ENCODE measurements around the gene COL6A2. TPM values are rescaled to one million over a fixed set of nuclear protein-coding genes. Genes with fewer than 3 reads are reported as not detected.

COL6A2 gene
- polyA plus RNA-seq, 4 donors = 184 to 330 (median 231) TPM

DNA sequence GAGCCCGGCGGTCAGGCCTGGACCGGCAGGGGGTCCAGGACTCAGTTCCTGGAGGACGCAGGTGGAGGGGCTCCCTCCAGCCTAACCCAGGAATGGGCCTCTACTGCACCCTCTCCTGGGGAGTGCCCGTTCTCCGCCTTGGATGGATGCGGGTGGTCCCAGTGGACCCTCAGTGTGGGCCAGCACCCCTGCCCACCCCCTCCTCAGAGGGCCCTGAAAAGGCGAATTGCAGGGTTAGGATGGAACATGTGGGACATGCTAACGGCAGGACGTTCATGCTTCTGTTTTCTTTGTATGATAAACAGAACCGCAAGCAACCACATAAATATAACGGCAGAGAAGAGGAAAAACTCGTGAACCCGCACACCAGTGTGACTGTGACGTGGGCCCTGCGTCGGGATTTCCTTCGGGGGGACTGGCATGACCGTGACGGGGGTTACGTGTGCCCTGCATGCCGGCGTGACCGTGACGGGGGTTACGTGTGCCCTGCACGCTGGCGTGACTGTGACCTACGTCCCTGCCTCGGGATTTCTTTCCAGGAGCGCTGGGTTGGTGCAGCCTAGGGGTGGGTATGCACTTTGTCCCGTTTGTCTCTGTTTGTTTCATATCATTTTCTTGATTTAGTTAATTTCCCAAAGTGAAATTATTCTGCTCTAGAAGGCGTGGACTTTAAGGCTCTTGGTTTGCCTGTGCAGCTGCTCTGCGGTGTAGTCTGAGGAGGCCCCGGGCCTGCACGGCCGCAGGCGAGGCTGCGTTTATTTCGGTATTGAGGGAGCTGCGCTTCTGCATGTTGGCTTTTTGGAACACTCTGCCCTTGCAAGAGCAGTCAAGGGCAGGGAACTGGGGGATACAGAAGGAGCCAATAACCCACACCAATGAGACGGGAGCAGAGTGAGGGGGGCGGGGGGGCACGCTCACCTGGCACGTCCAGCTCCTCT, 54.3 kb downstream of the COL6A2 start:
- no peak for DNase-seq (ENCODE audit: low read depth in 4 of 4, low spot score in 2 of 4)

DNA sequence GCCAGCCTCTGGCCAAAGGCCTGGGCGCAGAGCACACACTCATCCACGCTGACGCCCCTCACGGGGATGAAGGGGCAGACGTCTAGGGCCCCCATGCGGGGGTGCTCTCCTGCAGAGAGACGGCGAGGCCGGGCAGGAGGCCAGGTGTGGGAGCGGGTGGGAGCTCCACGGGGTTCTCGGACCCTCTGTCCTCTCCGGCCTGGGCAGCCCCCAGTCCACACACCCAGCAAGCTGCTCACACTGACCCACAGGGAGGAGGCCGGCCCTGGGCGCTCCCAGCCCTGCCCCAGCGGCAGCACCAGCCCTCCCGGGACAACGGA, 55.0 kb downstream of the COL6A2 start:
- no peak for DNase-seq (ENCODE audit: low read depth in 4 of 4, low spot score in 2 of 4)

DNA sequence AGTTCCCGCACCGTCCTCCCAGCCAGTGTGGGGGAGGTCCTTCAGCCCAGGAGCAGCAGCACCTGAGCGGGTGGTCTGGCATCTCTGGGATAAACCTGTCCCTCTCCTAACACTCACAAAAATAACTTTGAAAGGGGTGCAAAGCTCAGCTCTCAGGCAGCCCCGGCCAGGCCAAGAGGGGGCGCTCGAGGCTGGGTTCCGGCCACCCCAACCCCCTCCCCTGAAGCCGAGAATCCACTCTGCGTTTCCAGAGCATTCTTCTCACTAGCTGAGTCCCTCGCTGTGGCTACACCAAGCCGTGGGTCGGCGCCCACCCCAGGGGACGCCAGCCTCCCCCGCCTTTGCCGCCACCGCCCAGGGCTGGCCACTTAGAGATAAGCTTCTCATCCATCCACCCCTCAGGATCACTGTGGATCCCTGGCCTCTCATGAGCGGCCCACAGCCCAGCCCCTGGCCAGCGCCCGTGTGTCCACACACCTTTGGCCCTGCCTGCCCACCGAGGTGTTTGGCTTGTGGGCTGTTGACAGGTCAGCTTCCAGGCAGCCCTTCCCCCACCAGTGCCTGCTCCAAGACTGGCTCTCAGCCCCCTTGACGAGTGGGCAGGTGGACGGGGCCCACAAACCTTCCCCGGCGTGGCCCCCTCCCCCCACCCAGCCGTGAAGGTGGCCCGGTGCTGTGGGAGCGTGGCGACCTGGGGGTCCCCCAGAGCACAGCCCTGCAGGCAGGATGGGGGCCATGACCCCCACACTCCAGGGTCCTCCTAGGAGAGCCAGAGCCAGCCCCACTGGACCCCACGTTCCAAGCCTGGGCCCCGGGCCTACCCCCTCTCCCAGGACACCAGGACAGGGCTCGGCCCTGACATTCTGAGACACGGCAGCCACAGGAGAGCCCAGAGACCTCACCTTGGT, 55.6 kb downstream of the COL6A2 start:
- DNase-seq (ENCODE audit: low read depth in 4 of 4, low spot score in 2 of 4) = no peak

DNA sequence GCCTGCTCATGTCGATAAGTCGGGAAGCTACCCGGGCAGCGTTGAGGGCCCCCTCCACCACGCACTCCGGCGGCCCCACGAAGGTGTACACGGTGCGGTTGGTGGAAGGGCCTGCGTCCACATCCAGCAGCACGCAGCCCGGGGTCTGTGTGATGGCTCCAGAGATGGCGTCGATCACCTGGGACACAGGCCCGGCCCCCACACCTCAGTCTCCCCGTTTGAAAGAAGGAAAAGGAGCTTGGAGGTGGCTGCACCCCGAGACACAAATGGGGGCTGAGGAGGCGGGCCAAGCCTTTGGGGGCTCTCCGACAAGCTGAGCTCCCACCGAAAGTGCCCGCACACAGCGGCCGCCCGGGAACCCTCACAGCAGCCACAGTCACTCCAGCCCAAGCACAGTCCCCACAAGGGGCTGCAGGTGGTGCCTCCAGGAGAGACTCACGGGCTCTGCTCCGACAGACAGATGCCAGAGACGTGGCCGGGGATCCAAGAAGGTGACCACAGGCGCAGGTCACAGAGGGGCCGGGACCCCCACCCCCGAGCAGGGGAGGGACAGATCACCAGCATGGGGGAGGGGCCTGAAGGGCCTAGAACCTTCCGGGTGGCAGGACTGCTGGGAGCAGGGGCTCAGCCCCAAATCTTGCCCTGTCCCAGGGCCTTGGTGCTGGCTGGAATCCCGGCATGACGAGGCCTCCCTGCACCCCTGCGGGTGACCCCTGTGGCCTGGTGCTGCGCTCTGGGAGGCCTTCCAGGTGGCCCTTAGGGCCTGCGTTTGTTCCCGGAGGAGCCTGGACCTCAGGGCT, 56.4 kb downstream of the COL6A2 start:
- DNase-seq (ENCODE audit: low read depth in 4 of 4, low spot score in 2 of 4) = no peak

DNA sequence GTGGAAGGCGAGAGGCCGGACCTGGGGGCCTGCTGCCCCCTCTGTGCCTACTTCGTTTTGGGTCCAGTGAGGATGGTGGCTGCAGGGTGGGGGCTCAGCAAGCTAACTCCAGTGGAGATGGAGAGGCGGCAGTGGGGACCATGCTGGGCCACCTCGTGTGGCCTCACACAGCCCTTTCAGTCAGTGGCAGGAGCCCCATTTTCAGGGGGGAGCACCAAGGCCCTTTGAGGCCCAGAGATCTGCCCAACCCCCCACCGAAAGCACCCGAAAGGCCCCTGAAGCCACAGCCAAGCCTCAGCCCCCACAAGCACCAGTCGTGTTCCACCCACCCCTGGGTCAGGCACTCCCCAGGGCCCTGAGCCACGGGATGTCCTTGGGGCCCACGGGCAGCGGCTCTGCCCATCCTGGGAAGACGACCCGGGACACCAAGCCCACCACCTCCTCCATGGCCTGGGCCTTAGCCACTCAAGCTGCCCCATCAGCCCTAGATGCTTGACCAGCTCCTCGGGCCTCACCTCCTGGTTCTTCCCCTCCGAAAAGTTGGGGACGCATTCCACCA, 57.1 kb downstream of the COL6A2 start:
- DNase-seq (ENCODE audit: low read depth in 4 of 4, low spot score in 2 of 4) = no peak

DNA sequence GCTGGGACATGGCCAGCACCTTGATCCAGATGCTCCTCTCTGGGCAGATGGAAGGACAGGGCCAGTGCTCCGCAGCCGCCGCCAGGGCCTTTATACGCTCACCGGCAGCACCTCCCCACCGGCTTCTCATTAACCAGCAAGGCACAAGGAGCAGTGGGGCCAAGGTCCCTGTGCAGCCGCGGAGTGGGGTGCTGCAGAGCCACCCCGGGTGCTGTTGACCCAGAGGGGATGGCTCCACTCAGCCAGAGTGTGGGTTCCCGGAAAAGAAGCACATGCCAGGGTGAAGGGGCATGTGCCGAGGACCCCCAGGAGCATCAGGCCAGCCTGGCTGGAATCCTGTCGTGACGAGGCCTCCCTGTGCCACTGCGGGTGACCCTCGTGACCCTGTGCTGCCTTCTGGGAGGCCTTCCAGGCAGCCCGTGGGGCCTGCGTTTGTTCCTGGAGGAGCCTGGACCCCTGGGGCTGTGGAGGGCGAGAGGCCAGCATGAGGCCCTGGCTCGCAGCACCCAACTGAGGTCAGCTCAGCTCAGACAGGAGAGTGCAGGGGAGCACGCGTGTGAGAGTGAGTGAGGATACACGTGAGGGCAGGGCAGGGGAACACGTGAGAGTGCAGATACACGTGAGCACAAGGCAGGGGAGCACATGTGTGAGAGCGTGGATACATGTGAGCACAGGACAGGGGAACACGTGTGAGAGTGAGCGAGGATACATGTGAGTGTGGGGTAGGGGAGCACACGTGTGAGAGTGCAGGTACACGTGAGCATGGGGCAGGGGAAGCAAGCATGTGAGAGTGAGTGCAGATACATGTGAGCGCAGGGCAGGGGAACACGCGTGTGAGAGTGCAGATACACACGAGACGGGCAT, 57.8 kb downstream of the COL6A2 start, which contains the start of gene FTCD:
Gene FTCD, minus strand, starts transcription at position 66 of the 864 bp plus-strand sequence. Its CDS starts 56 bp downstream, at position 10.
- DNase-seq (ENCODE audit: low read depth in 4 of 4, low spot score in 2 of 4) = no peak

DNA sequence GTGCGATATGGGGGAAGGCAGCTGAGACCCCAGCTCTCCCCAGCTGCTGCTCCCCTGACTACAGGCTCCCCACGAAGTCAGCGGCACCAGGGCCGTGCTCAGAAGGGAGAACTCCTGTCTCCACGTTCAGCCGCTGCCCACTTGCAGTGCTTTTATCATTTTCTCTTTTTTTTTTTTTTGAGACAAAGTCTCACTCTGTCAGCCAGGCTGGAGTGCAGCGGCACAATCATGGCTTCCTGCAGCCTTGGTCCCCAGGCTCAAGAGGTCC, 58.4 kb downstream of the COL6A2 start:
- no peak for DNase-seq (ENCODE audit: low read depth in 4 of 4, low spot score in 2 of 4)

DNA sequence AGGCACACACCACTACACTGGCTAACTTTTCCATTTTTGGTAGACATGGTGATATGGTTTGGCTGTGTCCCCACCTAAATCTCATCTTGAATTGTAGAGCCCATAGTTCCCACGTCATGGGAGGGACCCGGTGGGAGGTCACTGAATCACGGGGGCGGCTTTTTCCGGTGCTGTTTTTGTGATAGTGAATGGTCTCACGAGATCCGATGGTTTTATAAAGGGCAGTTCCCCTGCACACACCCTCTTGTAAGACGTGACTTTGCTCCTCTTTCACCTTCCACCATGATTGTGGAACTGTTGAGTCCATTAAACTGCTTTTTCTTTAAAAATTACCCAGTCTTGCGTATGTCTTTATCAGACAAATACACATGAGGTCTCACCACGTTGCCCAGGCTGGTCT, 58.8 kb downstream of the COL6A2 start:
- no peak for DNase-seq (ENCODE audit: low read depth in 4 of 4, low spot score in 2 of 4)

DNA sequence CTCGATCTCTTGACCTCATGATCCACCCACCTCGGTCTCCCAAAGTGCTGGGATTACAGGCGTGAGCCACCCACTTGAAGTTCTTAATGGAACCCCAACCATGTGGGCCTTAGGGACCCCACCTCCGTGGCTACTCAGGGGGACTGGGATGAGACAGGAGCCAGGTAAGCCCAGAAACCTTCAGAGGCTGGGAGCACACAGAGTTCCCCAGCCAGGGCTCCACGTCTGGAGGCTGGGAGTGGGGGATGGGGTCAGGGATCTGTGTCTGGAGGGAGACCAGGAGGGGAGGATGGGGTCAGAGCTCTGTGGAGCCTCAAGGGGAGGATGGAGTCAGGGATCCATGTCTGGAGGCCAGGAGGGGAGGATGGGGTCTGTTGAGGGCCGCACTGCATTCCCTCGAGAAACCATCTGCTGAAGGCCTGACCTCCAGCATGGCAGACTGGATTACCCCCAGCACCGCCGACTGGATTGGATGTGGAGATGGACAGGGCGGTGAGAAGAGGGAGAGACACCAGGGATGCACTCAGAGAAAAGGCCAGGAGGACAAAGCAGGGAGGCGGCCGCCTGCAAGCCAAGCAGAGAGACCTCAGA, 59.6 kb downstream of the COL6A2 start:
- no peak for DNase-seq (ENCODE audit: low read depth in 4 of 4, low spot score in 2 of 4)

DNA sequence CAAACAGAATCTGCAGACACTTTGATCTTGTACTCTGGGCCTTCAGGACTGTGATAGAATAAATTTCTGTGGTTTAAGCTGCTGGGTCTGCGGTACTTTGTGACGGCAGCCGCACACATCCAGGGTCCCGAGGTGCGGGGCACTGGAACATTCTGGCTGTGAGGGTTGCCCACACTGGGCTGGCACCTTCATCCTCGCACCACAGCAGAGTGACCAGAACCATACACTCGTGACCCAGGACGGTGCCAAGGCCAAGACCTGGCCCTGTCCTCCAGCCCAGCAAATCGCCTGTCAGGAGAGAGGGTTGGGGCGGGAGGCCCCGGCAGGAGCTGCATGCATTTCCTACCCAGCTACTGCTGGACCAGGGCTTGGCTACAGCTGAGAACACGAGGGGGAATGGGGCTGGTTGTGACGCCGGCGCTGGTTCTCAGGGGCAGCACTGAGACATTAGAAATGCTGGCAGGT, 60.1 kb downstream of the COL6A2 start:
- DNase-seq (ENCODE audit: low read depth in 4 of 4, low spot score in 2 of 4) = no peak

DNA sequence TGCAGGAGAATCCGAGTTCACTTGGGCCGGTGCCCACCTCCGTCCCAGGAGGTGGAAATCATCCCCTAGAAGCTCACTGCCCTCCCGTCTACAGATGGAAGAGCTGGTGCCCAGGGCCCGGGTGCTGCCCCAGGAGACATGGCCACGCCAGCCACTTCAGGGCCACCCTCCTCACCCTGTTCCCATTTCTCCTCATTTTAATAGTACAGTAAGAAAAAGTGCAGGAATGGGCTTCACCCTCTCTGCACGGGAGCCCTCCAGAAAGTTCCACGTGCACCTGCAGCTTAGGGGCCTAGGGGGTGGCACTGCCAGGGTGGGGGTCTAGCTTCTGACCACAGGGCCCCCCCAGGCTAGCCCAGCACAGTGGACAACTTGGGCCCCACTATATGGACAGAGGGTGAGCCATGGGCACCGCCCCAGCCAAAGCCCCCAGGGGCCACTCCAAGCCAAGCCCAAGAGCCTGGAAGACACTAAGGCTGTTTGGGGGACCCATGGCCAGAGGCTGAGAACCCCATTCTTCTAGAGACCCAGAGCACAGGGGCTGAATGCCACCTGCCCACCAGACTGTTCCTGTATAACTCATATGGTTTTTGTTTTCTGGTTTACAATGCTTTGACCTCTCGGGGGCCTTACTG, 60.9 kb downstream of the COL6A2 start:
- no peak for DNase-seq (ENCODE audit: low read depth in 4 of 4, low spot score in 2 of 4)

DNA sequence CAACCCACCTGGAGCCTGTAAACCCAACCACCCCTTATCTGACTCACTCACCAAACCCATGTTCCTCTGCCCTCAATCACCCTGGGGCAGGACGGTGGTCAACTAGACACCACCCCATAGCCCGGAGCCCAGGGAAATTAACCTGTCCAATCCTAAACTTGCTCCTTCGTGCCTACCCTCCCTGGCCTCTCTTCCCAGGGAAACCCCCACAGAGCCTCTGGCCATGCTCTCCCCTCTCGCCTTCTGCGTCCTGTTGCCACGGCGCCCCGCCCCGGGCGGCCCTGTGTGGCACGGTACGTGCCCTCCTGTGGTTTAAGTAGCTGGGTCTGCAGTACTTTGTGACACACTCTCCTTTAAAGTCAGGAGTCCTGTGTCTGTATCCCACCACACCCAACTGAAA, 61.5 kb downstream of the COL6A2 start:
- no peak for DNase-seq (ENCODE audit: low read depth in 4 of 4, low spot score in 2 of 4)

DNA sequence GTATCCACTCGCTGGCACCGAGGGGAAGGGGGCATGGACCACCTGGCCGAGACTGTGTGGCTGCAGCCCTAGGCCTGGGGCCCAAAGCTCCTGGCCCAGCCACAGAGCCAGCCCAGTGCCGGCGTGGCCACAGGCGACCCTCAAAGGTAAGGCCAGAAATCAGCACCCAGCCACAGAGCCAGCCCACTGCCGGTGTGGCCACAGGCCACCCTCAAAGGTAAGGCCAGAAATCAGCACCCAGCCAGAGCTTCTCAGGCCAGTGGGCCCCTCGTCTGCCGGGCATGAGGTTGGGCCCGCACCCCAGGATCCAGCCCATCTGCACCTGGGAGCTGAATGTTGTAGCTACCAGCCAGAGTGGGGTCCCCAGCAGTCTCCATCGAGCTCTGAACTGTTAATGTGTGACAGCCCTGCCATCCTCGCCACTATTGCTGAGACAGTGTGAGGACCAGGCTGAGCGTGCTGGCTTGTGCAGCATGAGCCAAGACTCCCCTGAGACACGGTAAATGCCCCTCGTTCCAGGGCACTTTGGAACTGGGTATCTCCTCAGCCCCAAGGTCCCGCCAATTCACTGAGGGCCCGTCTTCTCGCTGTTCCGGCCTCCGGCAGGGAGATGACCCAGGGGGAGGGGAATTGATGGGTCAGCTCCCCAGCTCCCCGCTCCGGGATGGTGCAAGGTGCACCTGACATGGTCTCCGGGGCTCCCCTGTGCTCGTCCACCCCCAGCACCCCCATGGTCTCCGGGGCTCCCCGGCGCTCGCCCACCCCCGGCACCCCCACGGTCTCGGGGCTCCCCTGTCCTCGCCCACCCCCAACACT, 62.1 kb downstream of the COL6A2 start:
- DNase-seq (ENCODE audit: low read depth in 4 of 4, low spot score in 2 of 4) = no peak

DNA sequence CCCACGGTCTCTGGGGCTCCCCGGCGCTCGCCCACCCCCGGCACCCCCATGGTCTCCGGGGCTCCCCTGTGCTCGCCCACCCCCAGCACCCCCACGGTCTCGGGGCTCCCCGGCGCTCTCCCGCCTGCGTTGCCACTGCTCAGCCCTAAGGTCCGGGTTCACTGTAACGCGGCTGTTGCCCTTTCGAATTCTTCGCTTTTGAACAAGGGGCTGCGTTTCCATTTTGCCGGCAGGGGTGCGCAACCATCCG, 62.7 kb downstream of the COL6A2 start:
- DNase-seq (ENCODE audit: low read depth in 4 of 4, low spot score in 2 of 4) = no peak

DNA sequence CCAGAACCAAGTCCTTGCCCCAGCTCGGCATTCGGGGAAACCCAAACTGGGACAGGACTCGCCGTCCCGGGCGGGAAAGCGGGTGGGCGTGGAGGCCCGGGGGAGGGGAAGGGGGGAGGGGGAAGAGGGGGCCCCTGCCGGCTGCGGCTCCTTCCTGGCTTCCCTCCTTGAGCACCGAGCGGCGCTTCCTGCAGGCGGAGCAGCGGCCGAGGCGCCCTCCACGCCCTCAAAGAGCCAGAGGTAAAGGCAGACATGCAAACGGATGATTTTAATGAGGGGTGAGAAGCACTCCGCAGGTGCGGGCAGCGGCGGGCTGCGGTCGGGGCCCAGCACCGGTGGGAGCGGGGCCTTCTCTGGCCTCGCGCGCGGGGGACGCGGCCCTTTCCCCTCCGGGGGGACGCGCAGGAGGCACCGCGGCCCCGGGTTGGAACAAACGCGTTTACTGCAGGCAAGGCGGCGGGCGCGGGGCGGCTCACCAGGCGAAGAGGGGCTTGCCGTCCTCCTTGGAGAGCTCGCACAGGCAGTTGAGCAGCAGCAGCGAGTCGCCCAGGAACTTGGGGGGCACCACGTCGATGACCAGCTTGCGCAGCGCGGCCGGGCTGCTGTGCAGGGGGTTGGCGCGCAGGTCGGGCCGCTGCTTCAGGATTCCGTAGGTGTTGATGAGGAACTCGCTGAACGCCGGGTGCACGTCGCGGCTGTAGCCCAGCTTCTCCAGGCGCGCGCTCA, 63.2 kb downstream of the COL6A2 start:
- no peak for DNase-seq (ENCODE audit: low read depth in 4 of 4, low spot score in 2 of 4)

DNA sequence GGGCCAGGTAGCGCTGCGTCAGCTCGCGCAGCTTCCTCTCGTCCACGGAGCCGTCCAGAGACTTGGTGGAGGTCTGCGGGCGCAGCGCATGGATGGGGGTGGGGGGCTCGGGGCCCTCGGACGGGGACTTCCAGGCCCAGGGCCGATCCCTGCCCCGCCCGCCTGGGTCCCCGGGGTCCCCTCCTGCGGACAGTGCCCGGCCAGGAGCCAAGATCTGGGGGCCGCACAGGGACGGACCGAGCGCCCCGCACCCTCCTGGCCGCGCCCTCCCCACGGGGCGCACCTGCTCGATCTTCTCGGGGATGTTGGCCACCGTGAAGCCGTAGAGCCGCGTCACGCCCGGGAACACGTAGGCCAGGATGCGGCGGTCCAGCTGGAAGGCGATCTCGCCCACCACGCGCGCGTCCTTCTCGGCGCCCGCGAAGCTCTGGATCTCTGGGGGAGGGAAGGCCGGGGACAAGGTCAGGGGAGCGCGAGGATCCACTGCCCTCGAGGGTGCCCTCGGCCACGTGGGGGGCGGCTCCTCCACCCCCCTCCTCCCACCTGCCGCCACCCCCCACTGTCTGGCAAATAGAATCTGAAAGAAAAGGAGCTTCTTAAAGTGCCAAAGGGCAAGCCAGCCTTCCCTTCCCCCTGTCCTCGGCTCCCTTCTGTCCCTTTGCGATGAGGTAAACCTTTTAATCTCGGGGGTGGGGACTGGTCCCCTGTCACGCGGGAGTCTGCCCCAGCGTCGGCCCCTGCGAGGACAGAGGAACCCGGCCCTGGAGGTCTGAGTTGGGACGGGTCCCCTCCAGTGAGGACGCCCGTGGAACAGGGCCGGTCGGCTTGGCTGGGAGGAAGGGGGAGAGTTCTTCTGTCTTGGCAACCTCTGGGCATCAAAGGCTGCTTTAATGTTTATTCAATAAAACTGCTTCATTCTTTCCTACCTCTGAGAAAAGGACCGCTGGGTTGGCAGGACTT, 64.0 kb downstream of the COL6A2 start:
- no peak for DNase-seq (ENCODE audit: low read depth in 4 of 4, low spot score in 2 of 4)

All from left renal cortex interstitium (tissue), 4 donors.